Left lung (tissue), 10 donors: Measurements from ENCODE around the gene FOXD1. TPM values are rescaled to one million over a fixed set of nuclear protein-coding genes. Genes with fewer than 3 reads are reported as not detected.
A peak's percentile ranks its signal among the peaks of the same experiment; 100 is the strongest.

Experiments
- ATAC-seq: fragments of 200-7000 bp; cut with Tn5 transposase; one replicate; pipeline ENCODE4 v1.9.1; 2020; ENCODE audit warnings: moderate library complexity
- DNase-seq, 4 donors: peaks; one replicate each; pipeline ENCODE4 v3.0.0-alpha.2; 2013 to 2020
- H3K27ac ChIP-seq, 2 donors: fragments of 200-600 bp; sonication (generic) in 1 of 2; one replicate each; pipeline versions ENCODE4 v1.5.0 to v1.8.0; 2020 to 2021
- H3K27me3 ChIP-seq, 2 donors: fragments of 200-600 bp; sonication (generic) in 1 of 2; one replicate each; pipeline versions ENCODE4 v1.5.0 to v1.8.0; 2020 to 2021
- H3K36me3 ChIP-seq, 2 donors: fragments of 200-600 bp; sonication (generic) in 1 of 2; one replicate each; pipeline versions ENCODE4 v1.5.0 to v1.8.0; 2020 to 2021
- H3K4me1 ChIP-seq, 2 donors: fragments of 200-600 bp; one replicate each; pipeline ENCODE4 v1.8.0; 2021
- H3K4me3 ChIP-seq, 2 donors: fragments of 200-600 bp; sonication (generic) in 1 of 2; one replicate each; pipeline versions ENCODE4 v1.5.0 to v1.8.0; 2020 to 2021; ENCODE audit warnings: mild to moderate bottlenecking in 1 of 2
- H3K9me3 ChIP-seq, 2 donors: fragments of 200-600 bp; sonication (generic) in 1 of 2; one replicate each; pipeline versions ENCODE4 v1.5.0 to v1.8.0; 2020 to 2021
- intact Hi-C, 2 donors: fragments of 100-400 bp; cut with DNase I; formaldehyde crosslinking; loops; one replicate each; pipeline versions ENCODE4 v1.11.2 to v1.14.2; 2022
- polyA plus RNA-seq, 6 donors: library from polyadenylated mRNA; unstranded; fragments of 120-200 nt; gene quantifications; one replicate each; pipeline ENCODE4 v1.2.1, GENCODE V29; 2013; ENCODE audit not compliant: insufficient read length in 6 of 6
- total RNA-seq, 2 donors: library from RNA; stranded (reverse); fragmentation: NEBNext Ultra II Directional; extraction: Animal tissue kit (Norgen Biotek cat#: 25700); gene quantifications; one replicate each; pipeline ENCODE4 v1.2.1, GENCODE V29; 2021
- TF ChIP-seq, protein P1 (sequence below), 2 donors: fragments of 200-600 bp; sonication (generic) in 1 of 2; IDR thresholded peaks; one replicate each; pipeline versions ENCODE4 v1.5.0 to v1.8.0; 2021; ENCODE audit warnings: antibody characterized with exemption in 2 of 2
- donor health status: DM: no; HTN: yes; CAD: no.
- donor health status: DM: no; HTN: no; CAD: no.

The FOXD1 gene
- total and polyA plus RNA-seq, 8 donors: 0.09 to 0.29 (median 0.10) TPM; not detected in 4

- intact Hi-C loops: loop anchor here in 1 of 2 donors (5.0 kb wide), 1 partner anchor 230 kb away; no protein-coding TSS in a partner anchor
- H3K27ac ChIP-seq: no peak overlapping the region
- no peaks in the 10 kb centered on the region for H3K36me3 ChIP-seq
- ATAC-seq: no peak
- peak in 2 of 4 donors; percentile 30 to 82 for DNase-seq
- TF ChIP-seq, protein P1, sequence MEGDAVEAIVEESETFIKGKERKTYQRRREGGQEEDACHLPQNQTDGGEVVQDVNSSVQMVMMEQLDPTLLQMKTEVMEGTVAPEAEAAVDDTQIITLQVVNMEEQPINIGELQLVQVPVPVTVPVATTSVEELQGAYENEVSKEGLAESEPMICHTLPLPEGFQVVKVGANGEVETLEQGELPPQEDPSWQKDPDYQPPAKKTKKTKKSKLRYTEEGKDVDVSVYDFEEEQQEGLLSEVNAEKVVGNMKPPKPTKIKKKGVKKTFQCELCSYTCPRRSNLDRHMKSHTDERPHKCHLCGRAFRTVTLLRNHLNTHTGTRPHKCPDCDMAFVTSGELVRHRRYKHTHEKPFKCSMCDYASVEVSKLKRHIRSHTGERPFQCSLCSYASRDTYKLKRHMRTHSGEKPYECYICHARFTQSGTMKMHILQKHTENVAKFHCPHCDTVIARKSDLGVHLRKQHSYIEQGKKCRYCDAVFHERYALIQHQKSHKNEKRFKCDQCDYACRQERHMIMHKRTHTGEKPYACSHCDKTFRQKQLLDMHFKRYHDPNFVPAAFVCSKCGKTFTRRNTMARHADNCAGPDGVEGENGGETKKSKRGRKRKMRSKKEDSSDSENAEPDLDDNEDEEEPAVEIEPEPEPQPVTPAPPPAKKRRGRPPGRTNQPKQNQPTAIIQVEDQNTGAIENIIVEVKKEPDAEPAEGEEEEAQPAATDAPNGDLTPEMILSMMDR (IDR thresholded peaks at IDR 0.05): no peak
- peak overlapping the region in 1 of 2 donors; percentile 33 for H3K4me3 ChIP-seq
- H3K4me1 ChIP-seq: peaks cover 4 to 26% of the 10 kb centered on the region in 2 donors
- no peaks in the 10 kb centered on the region for H3K9me3 ChIP-seq
- peaks cover 88 to 96% of the 10 kb centered on the region in 2 donors for H3K27me3 ChIP-seq
Observed at GRCh38 chr5:73447530-73448462, 781 bp downstream of the FOXD1 start.

GRCh38 chr5:73446631-73447529, 1.7 kb downstream of the FOXD1 start:
- DNase-seq (peak in 1 of 4 donors; percentile 63), ATAC-seq (no peak)
- H3K27ac ChIP-seq: no peak overlapping the region
- intact Hi-C loops: loop anchor here in 1 of 2 donors (5.0 kb wide), 1 partner anchor 230 kb away; no protein-coding TSS in a partner anchor
- H3K36me3 ChIP-seq: no peaks in the 10 kb centered on the region
- no peak overlapping the region for H3K4me3 ChIP-seq
- TF ChIP-seq, protein P1 (IDR thresholded peaks at IDR 0.05): no peak
- peaks cover 4 to 26% of the 10 kb centered on the region in 2 donors for H3K4me1 ChIP-seq
- peaks cover 88 to 96% of the 10 kb centered on the region in 2 donors for H3K27me3 ChIP-seq
- no peaks in the 10 kb centered on the region for H3K9me3 ChIP-seq

- H3K4me3 ChIP-seq: no peak overlapping the region
- DNase-seq: no peak
- peaks cover 88 to 96% of the 10 kb centered on the region in 2 donors for H3K27me3 ChIP-seq
- no peak overlapping the region for H3K27ac ChIP-seq
- no peak for ATAC-seq
- no peaks in the 10 kb centered on the region for H3K36me3 ChIP-seq
- no peaks in the 10 kb centered on the region for H3K9me3 ChIP-seq
- H3K4me1 ChIP-seq: peaks cover 0 to 18% of the 10 kb centered on the region in 2 donors
- intact Hi-C loops: loop anchor here in 1 of 2 donors (5.0 kb wide), 1 partner anchor 229 kb away; no protein-coding TSS in a partner anchor
- TF ChIP-seq, protein P1 (IDR thresholded peaks at IDR 0.05): no peak
Observed at GRCh38 chr5:73445665-73446630, 2.6 kb downstream of the FOXD1 start.

DNA sequence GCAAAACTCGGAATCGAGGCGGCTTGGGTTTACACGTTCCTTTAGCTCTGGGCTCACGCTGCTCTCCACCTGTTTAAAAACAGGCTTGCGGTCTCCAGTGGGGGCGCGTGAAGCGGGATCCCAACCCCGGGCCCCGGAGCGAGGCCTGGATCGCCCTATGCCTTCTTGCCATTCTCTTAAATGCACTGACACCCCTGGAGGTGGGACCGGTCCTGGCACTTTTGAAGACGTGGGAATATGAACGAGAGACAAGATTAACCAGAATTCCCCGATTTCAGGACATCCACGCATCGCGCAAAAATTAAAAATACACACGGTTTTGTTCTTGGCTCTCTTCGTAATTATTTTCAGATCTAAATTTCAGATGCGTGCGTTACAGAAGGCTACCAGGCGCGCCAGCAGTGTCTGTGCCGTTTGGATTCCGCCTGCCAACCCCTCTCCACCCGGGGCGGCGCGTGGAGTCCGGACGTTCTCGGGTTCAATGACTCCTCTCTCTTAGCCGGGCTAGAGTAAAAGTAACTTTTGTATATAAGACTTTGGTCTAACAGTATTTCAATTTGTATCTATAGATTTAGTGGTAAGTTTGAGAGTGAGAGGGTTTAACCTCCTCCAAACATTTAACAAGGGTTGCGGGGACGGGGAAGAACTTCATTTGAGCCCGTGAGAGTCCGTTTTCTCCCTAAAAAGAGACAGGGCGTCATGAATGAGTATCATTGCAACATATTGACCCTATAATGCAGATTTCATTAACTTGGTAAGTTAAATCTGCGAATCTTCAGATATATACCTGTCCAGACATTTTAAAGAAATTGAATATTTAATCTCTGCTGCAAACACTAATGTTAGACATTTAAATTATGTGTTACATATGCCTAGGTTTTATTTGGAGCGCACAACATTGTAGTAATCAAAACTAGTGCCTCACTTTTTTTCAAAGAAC, 3.8 kb downstream of the FOXD1 start:
- peak in 1 of 4 donors; percentile 64 for DNase-seq
- intact Hi-C loops: loop anchor here in 1 of 2 donors (5.0 kb wide), 1 partner anchor 227 kb away; no protein-coding TSS in a partner anchor

More for the DNA sequence above, 3.8 kb downstream of the FOXD1 start:
- Histone ChIP-seq H3K36me3 (no peaks in the 10 kb centered on the region), H3K4me3 (no peak overlapping the region), H3K27ac (no peak overlapping the region), H3K9me3 (no peaks in the 10 kb centered on the region), H3K4me1 (peaks cover 0 to 16% of the 10 kb centered on the region in 2 donors), H3K27me3 (peaks cover 87 to 96% of the 10 kb centered on the region in 2 donors)
- TF ChIP-seq, protein P1 (IDR thresholded peaks at IDR 0.05): no peak
- no peak for ATAC-seq
